AG09319 (cell line): Measurements from ENCODE around the gene SLC6A11.

ENCODE experiments used
- DNase-seq: peaks from one replicate; pipeline ENCODE4 v3.0.0-alpha.2; 2010; ENCODE audit warnings: low read depth; ENCODE audit errors: extremely low read depth
- CTCF ChIP-seq: IDR thresholded peaks from 2 replicates; pipeline ENCODE4 v1.5.1; 2011; ENCODE audit warnings: low read depth, mild to moderate bottlenecking, inconsistent platforms, low read length, moderate library complexity

SLC6A11 gene

DNA sequence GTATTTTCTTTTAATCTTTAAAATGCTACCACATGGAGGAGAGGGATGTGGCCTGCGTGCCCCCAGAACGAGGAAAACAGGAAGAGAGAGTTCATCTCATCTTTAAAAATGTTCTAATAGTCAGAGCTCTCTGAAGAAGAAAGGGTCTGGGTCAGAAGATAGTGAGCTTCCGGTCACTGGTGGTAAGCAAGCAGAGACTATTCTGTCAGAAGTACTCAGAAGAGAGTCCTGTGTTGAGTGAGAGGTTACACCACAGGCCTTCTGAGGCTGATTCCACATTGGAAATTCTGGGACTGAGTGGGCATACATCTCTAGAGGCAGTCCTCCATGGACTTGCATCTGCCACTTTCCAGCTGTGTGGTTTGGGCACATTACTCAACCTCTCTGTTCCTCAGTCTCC is 94.3 kb downstream of the SLC6A11 start:
- TF ChIP-seq CTCF: no peak
- no peak for DNase-seq

DNA sequence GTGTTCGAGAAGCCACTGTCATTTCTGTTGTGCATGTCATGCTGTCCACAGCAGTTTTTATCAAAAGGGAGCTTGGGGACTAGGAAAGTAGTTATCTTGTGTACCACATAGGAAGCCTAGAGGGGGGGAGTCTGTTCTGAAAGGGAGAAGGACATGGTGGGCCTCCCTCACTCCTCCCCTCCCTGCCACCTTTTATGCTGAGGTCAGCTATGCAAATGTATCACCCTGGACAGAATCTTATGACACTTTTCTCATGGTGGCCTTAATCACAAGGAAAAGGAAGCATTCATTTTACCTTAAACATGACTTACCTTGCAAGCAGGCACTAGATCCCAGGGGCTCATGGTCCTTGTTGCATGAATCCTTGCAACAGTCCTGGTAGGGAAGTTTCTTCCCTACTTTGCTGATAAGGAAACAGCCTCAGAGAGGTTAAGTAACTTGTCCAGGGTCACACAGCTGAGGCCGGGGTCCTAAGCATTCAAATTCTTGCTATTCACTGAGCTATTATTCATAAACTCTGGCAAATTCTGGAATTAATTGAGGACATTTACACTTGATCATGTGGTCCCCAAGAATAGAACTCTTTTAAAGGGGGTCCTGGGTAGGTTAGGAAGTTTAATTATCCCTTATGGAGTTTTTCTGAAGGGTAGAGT is 95.4 kb downstream of the SLC6A11 start:
- TF ChIP-seq CTCF: no peak
- DNase-seq: no peak

DNA sequence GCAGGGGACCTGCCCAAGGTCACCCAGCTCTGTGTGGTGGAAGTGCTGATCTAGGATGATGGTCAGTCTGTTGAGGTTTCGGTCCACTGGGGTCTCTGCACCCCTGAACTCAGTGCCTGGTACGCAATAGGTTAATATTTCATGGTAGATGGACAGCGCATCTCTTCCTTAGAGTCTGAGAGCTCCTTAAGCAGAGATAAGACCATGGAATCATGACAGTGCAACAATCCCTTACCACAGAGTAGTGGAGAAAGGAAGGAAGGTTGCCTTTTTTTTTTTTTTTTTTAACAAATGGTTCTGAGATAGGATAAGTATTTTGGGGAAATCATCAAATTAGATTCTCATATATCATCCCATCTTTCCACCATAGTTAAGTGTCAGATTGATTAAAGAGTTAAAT is 96.8 kb downstream of the SLC6A11 start:
- no peak for DNase-seq
- TF ChIP-seq CTCF: no peak

GRCh38 chr3:10915376-10915775 is 99.3 kb downstream of the SLC6A11 start:
- TF ChIP-seq CTCF: no peak
- DNase-seq: no peak

- TF ChIP-seq CTCF: no peak
- no peak for DNase-seq
These were observed 101.1 kb downstream of the SLC6A11 start for GRCh38 chr3:10917176-10917575.

DNA sequence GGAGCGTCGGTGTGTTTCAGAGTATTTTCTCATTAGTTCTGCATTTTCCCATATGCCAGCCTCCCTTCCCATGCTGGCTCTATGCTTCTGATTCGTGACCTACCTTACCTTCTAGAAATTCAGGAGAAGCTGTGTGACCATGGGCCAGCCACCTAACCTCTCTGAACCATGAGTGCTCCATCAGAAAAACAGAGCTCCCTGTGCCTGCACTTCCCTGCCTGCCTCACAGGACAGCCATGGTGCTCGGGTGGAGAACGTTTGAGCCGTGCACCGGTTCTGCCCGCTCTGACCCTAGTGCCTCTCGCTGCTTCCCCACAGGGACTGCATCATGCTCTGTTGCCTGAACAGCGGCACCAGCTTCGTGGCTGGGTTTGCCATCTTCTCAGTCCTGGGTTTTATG is 102.0 kb downstream of the SLC6A11 start:
- no peak for TF ChIP-seq CTCF
- no peak for DNase-seq

DNA sequence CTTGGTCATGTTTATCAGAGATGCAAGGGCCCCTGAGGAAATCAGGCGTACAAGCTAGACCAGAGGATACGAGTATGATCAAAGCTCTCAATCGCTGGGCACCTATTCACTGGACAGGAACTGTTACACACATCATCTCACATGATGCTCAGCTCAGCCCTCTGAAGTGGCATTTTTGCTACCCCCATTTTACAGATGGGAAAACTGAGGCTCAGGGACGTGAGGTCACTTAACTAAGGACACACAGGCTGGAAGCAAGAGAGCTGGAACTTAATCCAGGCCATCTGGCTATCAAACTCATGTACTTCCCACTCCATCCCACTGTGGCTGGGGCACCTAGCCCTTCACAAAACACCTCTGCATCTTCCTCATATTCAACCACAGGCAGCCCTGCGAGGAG is 103.6 kb downstream of the SLC6A11 start:
- no peak for TF ChIP-seq CTCF
- DNase-seq: no peak
